Mesothelial cell of epicardium (in vitro differentiated cells): ENCODE data around the gene RRM2. TPM values are rescaled to one million over a fixed set of nuclear protein-coding genes. Genes with fewer than 3 reads are reported as not detected.

ENCODE experiments used
- DNase-seq, 2 experiments: peaks; one replicate each; pipeline ENCODE4 v3.0.0; 2021; ENCODE audit warnings: low spot score in 2 of 2; ENCODE audit not compliant: unreplicated experiment in 2 of 2
- H3K27ac Mint-ChIP-seq: 2 replicates; pipeline ENCODE4 v1.8.0; 2021; ENCODE audit warnings: mixed read lengths
- H3K27me3 Mint-ChIP-seq: 2 replicates; pipeline ENCODE4 v1.8.0; 2021; ENCODE audit warnings: low read depth, mixed read lengths
- H3K36me3 Mint-ChIP-seq: 2 replicates; pipeline ENCODE4 v1.8.0; 2021; ENCODE audit warnings: mixed read lengths
- H3K4me1 Mint-ChIP-seq: 2 replicates; pipeline ENCODE4 v1.8.0; 2021; ENCODE audit warnings: mixed read lengths
- H3K4me3 Mint-ChIP-seq: 2 replicates; pipeline ENCODE4 v1.8.0; 2021; ENCODE audit warnings: mild to moderate bottlenecking, moderate library complexity, mixed read lengths
- H3K9me3 Mint-ChIP-seq: 2 replicates; pipeline ENCODE4 v1.8.0; 2021; ENCODE audit warnings: mixed read lengths
- total RNA-seq: library from RNA; stranded (reverse); gene quantifications from 3 replicates; pipeline ENCODE4 v1.2.1, GENCODE V29; 2021
- TF ChIP-seq, protein P1 (sequence below): fragments of 200-600 bp; sonication (generic); IDR thresholded peaks from one replicate; pipeline ENCODE4 v1.5.0; 2021; ENCODE audit warnings: antibody characterized with exemption; ENCODE audit not compliant: unreplicated experiment

Gene RRM2
- total RNA-seq, 1 donor from 2014 or later, result 30.8 TPM

DNA sequence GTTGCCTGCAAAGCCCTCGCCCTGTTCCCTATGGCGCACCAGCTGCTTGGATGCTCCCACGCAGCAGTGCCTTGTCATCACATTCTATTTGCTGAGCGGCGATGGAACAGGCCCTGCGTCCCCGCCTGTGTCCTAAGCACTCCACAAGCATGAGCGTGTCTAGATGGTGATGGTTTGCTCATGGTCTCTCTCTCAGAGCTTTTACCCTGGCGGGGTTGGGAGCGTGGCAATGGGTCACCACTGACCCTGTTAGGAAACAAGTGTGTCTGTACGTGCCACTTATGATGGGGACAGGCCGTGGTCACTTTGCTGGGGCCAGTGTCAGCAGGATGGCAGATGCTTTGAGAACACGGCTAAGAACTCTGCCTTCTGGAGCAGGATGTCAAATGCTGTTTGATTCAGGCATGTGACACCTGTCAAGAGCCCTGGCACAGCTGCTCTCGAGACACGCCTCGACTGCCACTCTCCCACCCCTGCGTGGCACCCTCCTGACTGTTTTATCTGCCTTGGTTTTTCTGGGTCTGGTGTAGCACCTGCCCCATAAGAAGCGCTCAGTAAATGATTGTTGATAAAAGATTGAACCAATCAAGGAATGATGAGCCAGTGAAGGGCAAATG lies 44.2 kb downstream of the RRM2 start:
- Mint-ChIP-seq H3K4me1 (peaks cover 48% of the 10 kb centered on the region), H3K27me3 (no peaks in the 10 kb centered on the region), H3K9me3 (no peaks in the 10 kb centered on the region), H3K4me3 (no peak overlapping the region), H3K36me3 (no peaks in the 10 kb centered on the region), H3K27ac (peak overlapping the region; percentile 98)
- no peak for DNase-seq
- TF ChIP-seq, protein P1, sequence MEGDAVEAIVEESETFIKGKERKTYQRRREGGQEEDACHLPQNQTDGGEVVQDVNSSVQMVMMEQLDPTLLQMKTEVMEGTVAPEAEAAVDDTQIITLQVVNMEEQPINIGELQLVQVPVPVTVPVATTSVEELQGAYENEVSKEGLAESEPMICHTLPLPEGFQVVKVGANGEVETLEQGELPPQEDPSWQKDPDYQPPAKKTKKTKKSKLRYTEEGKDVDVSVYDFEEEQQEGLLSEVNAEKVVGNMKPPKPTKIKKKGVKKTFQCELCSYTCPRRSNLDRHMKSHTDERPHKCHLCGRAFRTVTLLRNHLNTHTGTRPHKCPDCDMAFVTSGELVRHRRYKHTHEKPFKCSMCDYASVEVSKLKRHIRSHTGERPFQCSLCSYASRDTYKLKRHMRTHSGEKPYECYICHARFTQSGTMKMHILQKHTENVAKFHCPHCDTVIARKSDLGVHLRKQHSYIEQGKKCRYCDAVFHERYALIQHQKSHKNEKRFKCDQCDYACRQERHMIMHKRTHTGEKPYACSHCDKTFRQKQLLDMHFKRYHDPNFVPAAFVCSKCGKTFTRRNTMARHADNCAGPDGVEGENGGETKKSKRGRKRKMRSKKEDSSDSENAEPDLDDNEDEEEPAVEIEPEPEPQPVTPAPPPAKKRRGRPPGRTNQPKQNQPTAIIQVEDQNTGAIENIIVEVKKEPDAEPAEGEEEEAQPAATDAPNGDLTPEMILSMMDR, result no peak

DNA sequence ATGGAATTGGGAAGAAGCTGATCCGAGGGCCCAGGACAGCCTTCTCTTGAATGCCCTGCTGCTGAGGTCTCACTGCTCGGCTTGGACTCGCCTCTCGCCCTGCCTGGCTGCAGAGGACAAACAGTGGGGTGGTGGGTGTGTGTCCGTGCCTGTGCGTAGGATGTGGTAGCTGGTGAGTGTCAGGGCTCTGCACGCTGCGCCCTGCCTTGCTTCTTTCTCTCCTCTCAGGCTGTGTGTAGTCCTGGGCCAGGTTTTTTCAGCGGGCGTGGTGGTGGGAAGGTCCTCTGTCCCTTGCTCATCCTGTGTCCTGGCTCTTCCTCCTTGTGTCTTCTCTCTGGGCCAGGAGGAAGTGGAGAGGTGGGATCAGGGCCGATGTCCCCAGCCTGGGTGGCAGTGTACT lies 44.8 kb downstream of the RRM2 start:
- TF ChIP-seq, protein P1, result no peak
- no peaks in the 10 kb centered on the region for H3K27me3 Mint-ChIP-seq
- H3K27ac Mint-ChIP-seq, result peak overlapping the region; percentile 98
- DNase-seq, result no peak
- no peak overlapping the region for H3K4me3 Mint-ChIP-seq
- peaks cover 53% of the 10 kb centered on the region for H3K4me1 Mint-ChIP-seq
- H3K36me3 Mint-ChIP-seq, result no peaks in the 10 kb centered on the region
- H3K9me3 Mint-ChIP-seq, result no peaks in the 10 kb centered on the region

DNA sequence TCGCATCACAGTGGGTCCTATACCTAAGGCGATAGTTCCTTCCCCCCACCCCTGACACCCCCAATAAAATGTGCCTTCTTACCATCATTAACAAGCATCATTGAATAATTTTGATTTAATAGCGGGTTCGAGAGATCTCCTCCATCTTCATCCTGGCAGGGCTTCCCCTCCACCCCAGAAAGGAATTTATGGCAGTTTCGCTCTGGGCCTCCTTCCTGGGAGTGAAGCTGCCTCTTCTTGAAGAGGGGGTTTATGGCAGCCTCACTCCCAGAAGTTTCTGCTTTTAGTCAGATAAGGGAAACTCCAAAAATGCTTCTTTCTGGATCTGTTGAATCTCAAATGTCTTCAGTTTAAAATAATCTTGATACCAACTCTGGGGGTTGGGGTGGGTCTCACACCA lies 45.7 kb downstream of the RRM2 start:
- DNase-seq, result no peak
- H3K4me3 Mint-ChIP-seq, result no peak overlapping the region
- H3K9me3 Mint-ChIP-seq, result no peaks in the 10 kb centered on the region
- H3K36me3 Mint-ChIP-seq, result no peaks in the 10 kb centered on the region
- TF ChIP-seq, protein P1, result no peak
- H3K27me3 Mint-ChIP-seq, result no peaks in the 10 kb centered on the region
- H3K27ac Mint-ChIP-seq, result peak overlapping the region; percentile 98
- H3K4me1 Mint-ChIP-seq, result peaks cover 53% of the 10 kb centered on the region

DNA sequence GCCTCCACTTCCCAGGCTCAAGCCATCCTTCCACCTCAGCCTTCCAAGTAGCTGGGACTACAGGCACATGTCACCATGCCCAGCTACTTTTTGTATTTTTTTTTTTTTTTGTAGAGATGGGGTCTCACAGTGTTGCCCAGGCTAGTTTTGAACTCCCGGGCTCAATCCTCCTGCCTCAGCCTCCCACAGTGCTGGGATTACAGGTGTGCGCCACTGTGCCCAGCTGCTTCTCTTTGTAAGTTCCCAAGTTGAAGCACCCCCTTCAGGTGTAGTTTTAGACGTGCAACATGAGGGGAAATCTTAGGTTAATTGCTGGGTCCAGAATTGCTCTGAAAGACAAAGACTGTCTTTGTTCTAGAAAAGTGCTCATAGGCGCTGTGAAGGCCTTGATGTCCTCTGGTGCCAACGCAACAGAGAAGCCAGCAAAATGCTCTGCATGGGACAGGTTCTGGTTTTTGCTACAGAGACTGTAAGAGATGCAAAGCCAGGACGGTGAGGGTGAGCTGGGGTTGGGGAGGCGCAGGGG lies 46.6 kb downstream of the RRM2 start:
- H3K36me3 Mint-ChIP-seq, result no peaks in the 10 kb centered on the region
- DNase-seq, result no peak
- no peaks in the 10 kb centered on the region for H3K27me3 Mint-ChIP-seq
- TF ChIP-seq, protein P1, result no peak
- peaks cover 53% of the 10 kb centered on the region for H3K4me1 Mint-ChIP-seq
- peak overlapping the region; percentile 39 for H3K27ac Mint-ChIP-seq
- no peak overlapping the region for H3K4me3 Mint-ChIP-seq
- H3K9me3 Mint-ChIP-seq, result no peaks in the 10 kb centered on the region

DNA sequence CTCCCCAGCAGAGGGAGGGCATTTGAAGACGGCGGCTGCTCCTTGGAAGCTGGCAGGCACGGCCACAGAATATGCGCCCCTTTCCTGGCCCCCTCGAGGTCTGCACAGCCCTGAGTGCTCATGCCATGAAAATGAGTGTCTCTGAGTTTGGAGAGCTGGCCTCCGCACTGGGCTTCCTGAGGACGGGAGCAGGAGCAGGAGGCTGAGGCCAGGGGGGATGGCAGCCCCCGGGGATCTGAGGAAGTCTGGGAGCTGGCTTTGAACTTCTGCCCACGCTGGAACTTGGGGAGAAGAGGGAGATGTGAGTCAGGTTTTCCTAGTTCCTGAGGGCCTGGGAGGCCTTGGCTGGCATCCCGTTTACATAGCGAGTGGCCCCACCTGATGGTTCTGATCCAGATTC lies 47.0 kb downstream of the RRM2 start:
- H3K4me1 Mint-ChIP-seq, result peaks cover 53% of the 10 kb centered on the region
- TF ChIP-seq, protein P1, result no peak
- no peaks in the 10 kb centered on the region for H3K36me3 Mint-ChIP-seq
- DNase-seq, result no peak
- no peak overlapping the region for H3K4me3 Mint-ChIP-seq
- H3K9me3 Mint-ChIP-seq, result no peaks in the 10 kb centered on the region
- peak overlapping the region; percentile 94 for H3K27ac Mint-ChIP-seq
- no peaks in the 10 kb centered on the region for H3K27me3 Mint-ChIP-seq

DNA sequence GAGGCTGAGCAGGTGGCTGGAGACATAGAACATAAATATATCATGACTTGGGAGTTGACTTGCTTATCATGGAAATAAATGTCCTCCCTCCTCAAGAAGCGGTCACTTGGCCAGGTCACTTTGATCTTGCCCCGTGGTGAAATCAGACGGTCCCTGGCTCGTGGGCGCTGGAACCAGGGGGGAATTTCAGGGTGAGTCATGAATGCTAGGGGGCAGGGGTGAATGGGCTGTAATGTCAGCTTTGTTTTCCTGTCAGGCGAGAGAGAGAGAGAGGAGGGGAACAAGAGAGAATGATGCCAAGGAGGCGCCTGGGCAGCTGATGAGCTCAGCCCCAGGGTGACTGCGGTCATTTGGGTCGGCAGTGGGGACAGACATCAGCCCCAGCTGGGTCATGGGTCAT lies 47.7 kb downstream of the RRM2 start:
- DNase-seq, result no peak
- Mint-ChIP-seq H3K4me3 (no peak overlapping the region), H3K4me1 (peaks cover 53% of the 10 kb centered on the region), H3K27ac (peak overlapping the region; percentile 94), H3K36me3 (no peaks in the 10 kb centered on the region), H3K9me3 (no peaks in the 10 kb centered on the region), H3K27me3 (no peaks in the 10 kb centered on the region)
- TF ChIP-seq, protein P1, result no peak
